Stimulated activated CD4-positive, alpha-beta T cell treated with anti-CD3 and anti-CD28 coated beads, Interleukin-1b, Interleukin-23, amount 100 ng/mL, for 1 hour (primary cell): Measurements from ENCODE around the gene ST8SIA4.

ENCODE experiments used
- DNase-seq, 2 donors: peaks; one replicate each; pipeline ENCODE4 v3.0.0-alpha.2; 2020; ENCODE audit warnings: low read depth in 2 of 2

Gene ST8SIA4

GRCh38 chr5:100903039-100903887, at the start of gene ST8SIA4:
Gene ST8SIA4 (minus strand): TSS chr5:100903282. CDS start chr5:100902955, 327 bp downstream.
- DNase-seq: peak; percentile 72 to 74

- DNase-seq: no peak
Observed at GRCh38 chr5:100950985-100951384, 47.9 kb upstream of the ST8SIA4 start.

- no peak for DNase-seq
Observed at GRCh38 chr5:100913298-100913697, 10.2 kb upstream of the ST8SIA4 start.

GRCh38 chr5:100909034-100909433, 6.0 kb upstream of the ST8SIA4 start:
- DNase-seq: no peak

GRCh38 chr5:100905259-100905914, 2.3 kb upstream of the ST8SIA4 start:
- no peak for DNase-seq

GRCh38 chr5:100904259-100904861, 1.3 kb upstream of the ST8SIA4 start:
- DNase-seq: no peak

- no peak for DNase-seq
Observed at GRCh38 chr5:100902440-100903038, 543 bp downstream of the ST8SIA4 start.

- DNase-seq: peak in 1 of 2 donors; percentile 42
Observed at GRCh38 chr5:100901821-100902341, 1.2 kb downstream of the ST8SIA4 start.

- peak; percentile 72 to 79 for DNase-seq
Observed at GRCh38 chr5:100900796-100901781, 2.0 kb downstream of the ST8SIA4 start.

- DNase-seq: no peak
Observed at GRCh38 chr5:100900142-100900795, 2.8 kb downstream of the ST8SIA4 start.

GRCh38 chr5:100899675-100900074, 3.4 kb downstream of the ST8SIA4 start:
- no peak for DNase-seq

GRCh38 chr5:100898504-100899346, 4.4 kb downstream of the ST8SIA4 start:
- no peak for DNase-seq

GRCh38 chr5:100896054-100896453, 7.0 kb downstream of the ST8SIA4 start:
- no peak for DNase-seq

GRCh38 chr5:100890461-100891008, 12.5 kb downstream of the ST8SIA4 start:
- DNase-seq: no peak

- no peak for DNase-seq
Observed at GRCh38 chr5:100889896-100890295, 13.2 kb downstream of the ST8SIA4 start.

GRCh38 chr5:100889165-100889743, 13.8 kb downstream of the ST8SIA4 start:
- DNase-seq: no peak

GRCh38 chr5:100877274-100877673, 25.8 kb downstream of the ST8SIA4 start:
- DNase-seq: no peak

- no peak for DNase-seq
Observed at GRCh38 chr5:100872408-100873190, 30.5 kb downstream of the ST8SIA4 start.
